ENCODE data around the gene RUFY1.

DNA sequence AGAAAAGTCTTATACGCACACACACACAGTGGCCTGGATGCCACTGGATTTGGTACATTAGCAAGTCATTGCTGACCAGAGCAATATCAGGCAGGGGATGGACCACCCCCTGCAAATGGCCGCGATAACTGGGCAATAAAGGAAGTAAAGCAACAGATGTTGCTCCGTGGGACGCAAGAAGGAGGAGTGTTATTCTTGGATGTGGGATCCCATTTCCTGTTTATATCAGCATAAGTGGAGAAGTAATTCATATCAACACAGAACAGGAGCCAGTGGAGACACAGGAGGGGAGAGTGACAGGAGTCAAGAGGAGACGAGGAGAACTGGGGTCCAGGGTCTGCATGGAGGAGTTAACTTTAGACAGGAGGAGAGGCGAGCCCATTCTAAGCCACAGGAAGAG, 18.4 kb downstream of the RUFY1 start:
- TF ChIP-seq, protein P1, sequence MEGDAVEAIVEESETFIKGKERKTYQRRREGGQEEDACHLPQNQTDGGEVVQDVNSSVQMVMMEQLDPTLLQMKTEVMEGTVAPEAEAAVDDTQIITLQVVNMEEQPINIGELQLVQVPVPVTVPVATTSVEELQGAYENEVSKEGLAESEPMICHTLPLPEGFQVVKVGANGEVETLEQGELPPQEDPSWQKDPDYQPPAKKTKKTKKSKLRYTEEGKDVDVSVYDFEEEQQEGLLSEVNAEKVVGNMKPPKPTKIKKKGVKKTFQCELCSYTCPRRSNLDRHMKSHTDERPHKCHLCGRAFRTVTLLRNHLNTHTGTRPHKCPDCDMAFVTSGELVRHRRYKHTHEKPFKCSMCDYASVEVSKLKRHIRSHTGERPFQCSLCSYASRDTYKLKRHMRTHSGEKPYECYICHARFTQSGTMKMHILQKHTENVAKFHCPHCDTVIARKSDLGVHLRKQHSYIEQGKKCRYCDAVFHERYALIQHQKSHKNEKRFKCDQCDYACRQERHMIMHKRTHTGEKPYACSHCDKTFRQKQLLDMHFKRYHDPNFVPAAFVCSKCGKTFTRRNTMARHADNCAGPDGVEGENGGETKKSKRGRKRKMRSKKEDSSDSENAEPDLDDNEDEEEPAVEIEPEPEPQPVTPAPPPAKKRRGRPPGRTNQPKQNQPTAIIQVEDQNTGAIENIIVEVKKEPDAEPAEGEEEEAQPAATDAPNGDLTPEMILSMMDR (IDR thresholded peaks at IDR 0.05; ENCODE audit: poor library complexity): no peak
- TF ChIP-seq EZH2phosphoT487 (IDR thresholded peaks at IDR 0.05; ENCODE audit: low read depth, severe bottlenecking, unreplicated experiment) (no peak), EZH2 (IDR thresholded peaks at IDR 0.05; ENCODE audit: borderline replicate concordance) (no peak)

All from hepatocyte (in vitro differentiated cells).